Body of pancreas (tissue), 4 donors: ENCODE measurements around the gene CTDSPL.

Experiments used
- CTCF ChIP-seq, 7 experiments: fragments of 450-650 bp in 4 of 7; fragments of 200-600 bp in 3 of 7; sonication (generic) in 3 of 7; IDR thresholded peaks; one replicate each; pipeline ENCODE4 v1.5.1; 2016 to 2019; ENCODE audit warnings: antibody characterized with exemption in 7 of 7
- POLR2A ChIP-seq, 3 donors: fragments of 450-650 bp; IDR thresholded peaks; one replicate each; pipeline ENCODE4 v1.6.1; 2016; ENCODE audit warnings: antibody characterized with exemption in 3 of 3, mild to moderate bottlenecking in 2 of 3

DNA sequence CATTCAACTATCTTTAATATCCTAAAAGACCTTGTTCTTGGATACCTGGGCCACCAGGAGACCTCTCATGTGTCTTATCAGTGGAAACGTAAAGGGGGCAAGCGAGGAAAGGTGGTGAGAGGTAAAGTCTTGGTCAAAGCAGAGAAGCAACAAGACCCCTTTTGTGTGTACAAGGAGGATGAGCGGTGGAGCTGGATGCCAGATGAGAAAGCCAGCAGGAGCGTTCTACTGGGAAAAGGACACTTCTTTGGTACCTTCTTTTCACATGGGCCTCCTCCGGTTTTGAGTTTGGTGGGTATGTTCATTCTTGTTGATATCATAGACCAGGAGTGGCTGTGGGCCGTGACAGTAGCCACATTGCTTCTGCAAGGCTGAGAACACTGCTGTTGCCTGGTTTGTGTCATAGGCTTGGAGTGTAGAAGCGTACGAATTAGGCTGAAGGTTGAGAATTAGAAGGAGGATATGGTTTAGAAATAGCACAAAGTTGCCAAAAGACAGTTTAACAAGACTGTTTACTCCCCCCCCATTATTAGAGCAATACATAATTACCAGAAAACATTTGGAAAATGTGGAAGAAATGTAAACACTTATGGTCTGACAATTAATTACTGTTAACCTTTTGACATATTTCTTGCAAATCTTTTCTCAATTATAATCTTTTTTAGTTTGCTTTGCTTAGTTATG is 82.1 kb downstream of the CTDSPL start:
- TF ChIP-seq POLR2A (IDR thresholded peaks at IDR 0.05) (no peak), CTCF (IDR thresholded peaks at IDR 0.05) (no peak)
